Mesendoderm (in vitro differentiated cells): ENCODE measurements around the gene KRTAP5-8.

ENCODE experiments used
- DNase-seq: peaks from one replicate; pipeline ENCODE4 v3.0.0; 2013
- H2AK5ac ChIP-seq: 2 replicates; pipeline ENCODE4 v1.6.1; 2013; ENCODE audit warnings: low read length, inconsistent platforms
- H2BK120ac ChIP-seq: 2 replicates; pipeline ENCODE4 v1.6.1; 2013; ENCODE audit warnings: low read depth, mild to moderate bottlenecking, low read length, moderate library complexity, mixed read lengths
- H2BK15ac ChIP-seq: replicated peaks from 2 replicates; pipeline ENCODE4 v1.6.1; 2013; ENCODE audit warnings: low read depth, mild to moderate bottlenecking, moderate library complexity
- H2BK5ac ChIP-seq: 2 replicates; pipeline ENCODE4 v1.6.1; 2013; ENCODE audit warnings: low read length, inconsistent platforms
- H3K18ac ChIP-seq: 2 replicates; pipeline ENCODE4 v1.6.1; 2013; ENCODE audit warnings: mild to moderate bottlenecking, low read length, mixed read lengths
- H3K23ac ChIP-seq: one replicate; pipeline ENCODE4 v1.6.1; 2013; ENCODE audit warnings: low read length
- H3K27ac ChIP-seq: 2 replicates; pipeline ENCODE4 v1.5.1; 2013; ENCODE audit warnings: low read depth, mild to moderate bottlenecking, inconsistent platforms, low read length, moderate library complexity
- H3K27me3 ChIP-seq: 2 replicates; pipeline ENCODE4 v1.6.1; 2013; ENCODE audit warnings: low read length, control low read depth, mild to moderate bottlenecking, inconsistent platforms; ENCODE audit not compliant: insufficient read depth, poor library complexity
- H3K36me3 ChIP-seq: 2 replicates; pipeline ENCODE4 v1.6.1; 2013; ENCODE audit warnings: low read length, inconsistent platforms; ENCODE audit not compliant: control insufficient read depth, insufficient read depth
- H3K4ac ChIP-seq: one replicate; pipeline ENCODE4 v1.6.1; 2013; ENCODE audit warnings: low read depth, mild to moderate bottlenecking, low read length, moderate library complexity
- H3K4me1 ChIP-seq: 2 replicates; pipeline ENCODE4 v1.6.1; 2013; ENCODE audit warnings: low read depth, low read length, inconsistent platforms; ENCODE audit not compliant: control insufficient read depth
- H3K4me2 ChIP-seq: 2 replicates; pipeline ENCODE4 v1.6.1; 2013; ENCODE audit warnings: low read length
- H3K4me3 ChIP-seq: 2 replicates; pipeline ENCODE4 v1.5.1; 2013; ENCODE audit warnings: mild to moderate bottlenecking, low read length
- H3K56ac ChIP-seq: one replicate; pipeline ENCODE4 v1.6.1; 2013; ENCODE audit warnings: low read length
- H3K79me1 ChIP-seq: 2 replicates; pipeline ENCODE4 v1.6.1; 2013; ENCODE audit warnings: low read length, inconsistent platforms
- H3K79me2 ChIP-seq: 2 replicates; pipeline ENCODE4 v1.6.1; 2013; ENCODE audit warnings: mild to moderate bottlenecking, low read length; ENCODE audit not compliant: control insufficient read depth, insufficient read depth
- H3K9ac ChIP-seq: 2 replicates; pipeline ENCODE4 v1.6.1; 2013; ENCODE audit warnings: low read length, inconsistent platforms
- H4K5ac ChIP-seq: one replicate; pipeline ENCODE4 v1.6.1; 2013; ENCODE audit warnings: low read length
- H4K8ac ChIP-seq: one replicate; pipeline ENCODE4 v1.6.1; 2013; ENCODE audit warnings: low read depth, mild to moderate bottlenecking, control low read depth, low read length, moderate library complexity
- WGBS: extraction: QIAGEN DNeasy Blood & Tissue Kit; methylation state at CpG from one replicate; pipeline ENCODE4 v1.1.7; 2013; ENCODE audit warnings: low lambda C conversion rate, missing lambda C conversion rate; ENCODE audit not compliant: insufficient coverage; ENCODE audit errors: extremely low coverage; 5-methylcytosine and 5-hydroxymethylcytosine counted together

Gene KRTAP5-8

DNA sequence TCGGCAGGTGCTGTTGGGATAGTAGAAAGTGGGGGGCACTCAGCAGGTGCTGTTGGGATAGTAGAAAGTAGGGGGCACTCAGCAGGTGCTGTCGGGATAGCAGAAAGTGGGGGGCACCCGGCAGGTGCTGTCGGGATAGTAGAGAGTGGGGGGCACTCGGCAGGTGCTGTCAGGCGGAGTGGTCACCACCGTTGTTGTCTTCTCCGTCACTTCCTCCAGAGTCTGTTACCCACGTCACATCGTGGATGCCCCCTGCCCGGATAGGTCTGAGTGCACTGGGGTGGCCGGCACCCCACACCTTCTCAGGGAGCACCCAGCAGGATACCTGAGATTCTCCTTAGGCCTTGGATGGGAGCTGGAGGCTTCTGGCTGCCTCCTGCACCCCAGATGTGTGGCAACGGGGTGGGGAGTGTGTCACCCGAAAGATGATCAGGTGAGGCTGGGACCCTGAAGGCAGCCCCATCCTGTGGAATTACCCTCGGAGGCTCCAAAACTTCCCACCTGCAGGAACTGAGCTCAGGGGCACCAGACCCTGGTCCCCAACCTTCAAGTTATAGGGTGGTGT, 34.9 kb upstream of the KRTAP5-8 start:
- no peak overlapping the region for H2AK5ac ChIP-seq
- H3K27ac ChIP-seq: no peak overlapping the region
- no peaks in the 10 kb centered on the region for H3K27me3 ChIP-seq
- H3K4ac ChIP-seq: no peak overlapping the region
- no peak overlapping the region for H3K18ac ChIP-seq
- H2BK5ac ChIP-seq: no peak overlapping the region
- H2BK120ac ChIP-seq: no peak overlapping the region
- H4K8ac ChIP-seq: no peak overlapping the region
- H3K23ac ChIP-seq: no peak overlapping the region
- H3K79me2 ChIP-seq: no peaks in the 10 kb centered on the region
- no peaks in the 10 kb centered on the region for H3K79me1 ChIP-seq
- peaks cover 11% of the 10 kb centered on the region for H3K4me1 ChIP-seq
- H3K56ac ChIP-seq: no peak overlapping the region
- H3K36me3 ChIP-seq: no peaks in the 10 kb centered on the region
- H3K4me2 ChIP-seq: no peak overlapping the region
- no peak for DNase-seq
- no peak overlapping the region for H3K4me3 ChIP-seq
- H2BK15ac ChIP-seq: no peak overlapping the region
- H3K9ac ChIP-seq: no peak overlapping the region
- no CpG with 5 or more reads among the region's 15 CpGs for WGBS
- H4K5ac ChIP-seq: no peak overlapping the region

DNA sequence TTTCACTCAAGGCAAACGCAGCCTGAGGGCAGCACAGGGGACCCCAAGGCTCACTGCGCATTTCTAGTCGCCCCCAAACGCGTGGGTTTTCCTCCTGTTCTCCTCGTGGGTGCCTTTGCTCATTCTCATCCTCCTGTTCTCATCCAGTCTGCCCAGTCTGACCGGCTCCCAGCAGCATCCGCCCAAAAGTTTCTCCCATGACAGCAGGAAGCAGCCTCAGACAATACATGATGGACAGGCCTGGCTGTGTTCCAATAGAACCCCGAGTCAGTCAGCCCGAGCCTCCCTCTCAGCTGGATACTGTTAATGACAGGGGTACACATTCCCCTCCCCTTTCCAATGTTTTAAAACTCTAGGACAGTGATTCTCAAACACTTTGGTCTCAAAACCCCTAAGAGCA, 33.3 kb upstream of the KRTAP5-8 start:
- peak overlapping the region; percentile 11 for H3K56ac ChIP-seq
- H3K23ac ChIP-seq: no peak overlapping the region
- H3K18ac ChIP-seq: peak overlapping the region; percentile 95
- H4K5ac ChIP-seq: no peak overlapping the region
- H2BK120ac ChIP-seq: peak overlapping the region; percentile 99
- peak; percentile 45 for DNase-seq
- no peak overlapping the region for H3K4me2 ChIP-seq
- WGBS: no CpG with 5 or more reads among the region's 10 CpGs
- no peaks in the 10 kb centered on the region for H3K79me1 ChIP-seq
- no peak overlapping the region for H2AK5ac ChIP-seq
- no peaks in the 10 kb centered on the region for H3K27me3 ChIP-seq
- no peak overlapping the region for H3K9ac ChIP-seq
- peaks cover 11% of the 10 kb centered on the region for H3K4me1 ChIP-seq
- H3K79me2 ChIP-seq: no peaks in the 10 kb centered on the region
- peak overlapping the region; percentile 74 for H3K4ac ChIP-seq
- peak overlapping the region; percentile 61 for H2BK5ac ChIP-seq
- no peaks in the 10 kb centered on the region for H3K36me3 ChIP-seq
- no peak overlapping the region for H2BK15ac ChIP-seq
- no peak overlapping the region for H3K4me3 ChIP-seq
- no peak overlapping the region for H4K8ac ChIP-seq
- peak overlapping the region; percentile 3 for H3K27ac ChIP-seq

DNA sequence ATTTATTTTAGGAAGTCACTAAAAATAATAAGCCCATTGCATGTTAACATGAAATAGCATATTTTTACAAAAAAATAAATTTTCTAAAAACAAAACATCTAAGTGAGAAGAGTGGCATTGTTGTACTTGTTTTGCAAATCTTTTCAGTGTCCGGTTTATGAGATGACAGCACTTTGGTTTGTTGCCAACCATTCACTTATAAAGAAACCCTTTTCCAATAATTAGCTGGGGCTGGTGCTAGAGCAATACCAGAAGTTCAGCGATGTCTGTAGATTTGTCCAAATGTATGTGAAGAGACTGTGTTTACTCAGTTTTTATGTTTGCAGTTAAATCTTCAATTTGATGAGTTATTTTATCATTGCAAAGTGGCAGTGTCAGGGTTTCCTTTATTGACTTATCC, 32.8 kb upstream of the KRTAP5-8 start:
- WGBS: no CpG with 5 or more reads among the region's 2 CpGs
- no peak overlapping the region for H3K18ac ChIP-seq
- no peak overlapping the region for H4K8ac ChIP-seq
- H3K36me3 ChIP-seq: no peaks in the 10 kb centered on the region
- no peaks in the 10 kb centered on the region for H3K79me2 ChIP-seq
- no peak for DNase-seq
- no peak overlapping the region for H2BK120ac ChIP-seq
- H3K27ac ChIP-seq: peak overlapping the region; percentile 84
- no peak overlapping the region for H2BK15ac ChIP-seq
- no peak overlapping the region for H4K5ac ChIP-seq
- H3K4me3 ChIP-seq: no peak overlapping the region
- no peaks in the 10 kb centered on the region for H3K27me3 ChIP-seq
- H3K56ac ChIP-seq: peak overlapping the region; percentile 34
- H3K4me1 ChIP-seq: peaks cover 11% of the 10 kb centered on the region
- no peak overlapping the region for H3K9ac ChIP-seq
- H3K4ac ChIP-seq: no peak overlapping the region
- H2AK5ac ChIP-seq: no peak overlapping the region
- H3K23ac ChIP-seq: no peak overlapping the region
- no peak overlapping the region for H3K4me2 ChIP-seq
- peak overlapping the region; percentile 8 for H2BK5ac ChIP-seq
- no peaks in the 10 kb centered on the region for H3K79me1 ChIP-seq

DNA sequence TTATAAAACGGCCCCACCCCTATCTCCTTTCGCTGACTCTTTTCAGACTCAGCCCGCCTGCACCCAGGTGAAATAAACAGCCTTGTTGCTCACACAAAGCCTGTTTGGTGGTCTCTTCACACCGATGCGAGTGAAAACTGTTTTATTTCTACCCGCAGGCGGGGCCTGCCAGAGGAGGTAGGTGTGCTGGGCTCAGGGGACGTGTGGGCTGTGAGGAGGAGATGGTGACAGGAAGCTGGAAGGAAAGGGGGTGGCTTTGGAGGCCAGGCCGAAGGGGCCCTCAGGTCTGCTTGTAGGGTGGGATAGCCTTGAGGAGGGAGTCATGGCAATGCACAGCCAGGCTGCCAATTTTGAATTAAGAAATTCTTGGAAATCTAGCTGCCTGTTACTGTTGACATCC, 32.0 kb upstream of the KRTAP5-8 start:
- peak overlapping the region; percentile 82 for H3K18ac ChIP-seq
- H3K4me2 ChIP-seq: no peak overlapping the region
- no peak overlapping the region for H3K23ac ChIP-seq
- H3K56ac ChIP-seq: peak overlapping the region; percentile 78
- no peak overlapping the region for H2AK5ac ChIP-seq
- H3K36me3 ChIP-seq: no peaks in the 10 kb centered on the region
- H3K27ac ChIP-seq: peak overlapping the region; percentile 95
- peak; percentile 70 for DNase-seq
- H3K79me2 ChIP-seq: no peaks in the 10 kb centered on the region
- no peaks in the 10 kb centered on the region for H3K79me1 ChIP-seq
- peak overlapping the region; percentile 96 for H2BK120ac ChIP-seq
- WGBS: no CpG with 5 or more reads among the region's 9 CpGs
- H2BK15ac ChIP-seq: no peak overlapping the region
- H3K4ac ChIP-seq: peak overlapping the region; percentile 99
- H3K9ac ChIP-seq: peak overlapping the region; percentile 62
- peak overlapping the region; percentile 96 for H2BK5ac ChIP-seq
- H3K4me3 ChIP-seq: no peak overlapping the region
- peak overlapping the region; percentile 50 for H4K5ac ChIP-seq
- H4K8ac ChIP-seq: no peak overlapping the region
- no peaks in the 10 kb centered on the region for H3K27me3 ChIP-seq
- H3K4me1 ChIP-seq: peaks cover 11% of the 10 kb centered on the region

DNA sequence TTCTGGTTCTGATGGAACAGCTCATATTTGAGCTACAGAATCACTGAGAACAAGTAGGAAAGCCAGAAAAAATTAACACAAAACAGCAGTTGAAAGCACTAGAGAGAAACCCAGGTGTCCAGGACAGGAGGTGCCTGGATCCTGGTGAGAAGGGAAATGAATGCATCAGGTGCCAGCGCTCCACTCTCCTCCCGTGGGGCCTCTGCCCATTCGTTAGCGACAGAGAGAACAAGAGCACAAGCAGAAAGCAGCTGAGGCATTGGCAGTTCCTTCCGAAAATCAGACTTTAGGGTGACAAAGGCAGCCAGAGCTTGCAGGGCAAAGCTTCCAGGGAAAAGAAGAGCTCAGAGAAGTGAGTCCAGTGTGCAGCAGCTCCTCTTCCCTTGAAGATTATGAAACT, 30.7 kb upstream of the KRTAP5-8 start:
- Histone ChIP-seq H3K56ac (no peak overlapping the region), H3K27me3 (no peaks in the 10 kb centered on the region), H3K23ac (no peak overlapping the region), H3K4me2 (no peak overlapping the region), H3K4me3 (no peak overlapping the region), H3K27ac (no peak overlapping the region), H3K18ac (peak overlapping the region; percentile 71), H2BK5ac (no peak overlapping the region), H4K5ac (no peak overlapping the region), H2BK15ac (no peak overlapping the region), H3K4me1 (peaks cover 11% of the 10 kb centered on the region), H2AK5ac (no peak overlapping the region), H3K36me3 (no peaks in the 10 kb centered on the region), H3K4ac (no peak overlapping the region), H2BK120ac (no peak overlapping the region), H3K79me1 (no peaks in the 10 kb centered on the region), H4K8ac (no peak overlapping the region), H3K79me2 (no peaks in the 10 kb centered on the region), H3K9ac (no peak overlapping the region)
- WGBS: no CpG with 5 or more reads among the region's 5 CpGs
- DNase-seq: no peak
